Raji (cell line): ENCODE data around the gene TRIO.

Experiments
- POLR2A ChIP-seq: IDR thresholded peaks from 2 replicates; pipeline ENCODE4 v1.6.1; 2011; ENCODE audit warnings: low read depth, low read length, control low read depth; ENCODE audit not compliant: insufficient read depth

The TRIO gene

DNA sequence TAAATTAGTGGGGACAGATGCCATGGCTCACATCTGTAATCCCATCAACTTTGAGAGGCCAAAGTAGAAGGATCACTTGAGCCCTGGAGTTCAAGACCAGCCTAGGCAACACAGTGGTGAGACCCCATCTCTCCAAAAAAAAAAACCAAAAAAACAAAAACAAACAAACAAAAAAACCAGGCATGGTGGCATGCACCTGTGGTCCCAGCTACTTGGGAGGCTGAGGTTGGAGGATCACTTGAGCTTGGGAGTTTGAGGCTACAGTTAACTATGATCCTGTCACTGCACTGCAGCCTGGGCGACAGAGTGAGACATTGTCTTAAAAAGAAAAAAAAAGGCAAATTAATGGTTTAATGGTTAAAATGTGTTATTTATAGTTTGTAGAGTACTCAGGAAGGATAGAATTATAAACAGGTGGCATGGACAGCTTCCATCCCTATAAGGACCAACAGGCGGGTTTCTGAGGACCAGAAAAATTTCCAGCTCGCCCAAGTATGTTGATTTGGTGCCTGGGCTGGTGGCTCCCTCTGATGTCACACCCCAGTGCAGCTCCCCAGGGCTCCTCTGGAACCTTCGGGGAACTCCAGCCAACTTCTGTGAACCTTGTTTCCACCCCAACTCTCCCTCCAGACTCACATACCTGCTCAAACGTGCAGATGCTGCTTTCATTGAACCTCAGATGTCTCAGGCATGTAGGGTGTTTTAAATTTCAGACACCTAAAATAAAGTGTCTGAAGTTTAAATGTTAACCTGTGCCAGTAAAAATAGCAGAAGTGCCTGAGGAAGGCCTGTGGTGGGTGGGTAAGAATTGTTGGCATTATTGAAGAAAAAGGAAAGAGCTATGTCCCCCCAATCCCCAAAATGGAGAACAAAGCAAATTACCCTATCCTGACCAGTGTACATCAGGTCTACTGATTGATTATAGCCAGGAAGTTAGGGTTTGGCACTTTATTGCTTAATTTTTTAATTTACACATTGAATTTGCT is 69.0 kb downstream of the TRIO start:
- no peak for TF ChIP-seq POLR2A

DNA sequence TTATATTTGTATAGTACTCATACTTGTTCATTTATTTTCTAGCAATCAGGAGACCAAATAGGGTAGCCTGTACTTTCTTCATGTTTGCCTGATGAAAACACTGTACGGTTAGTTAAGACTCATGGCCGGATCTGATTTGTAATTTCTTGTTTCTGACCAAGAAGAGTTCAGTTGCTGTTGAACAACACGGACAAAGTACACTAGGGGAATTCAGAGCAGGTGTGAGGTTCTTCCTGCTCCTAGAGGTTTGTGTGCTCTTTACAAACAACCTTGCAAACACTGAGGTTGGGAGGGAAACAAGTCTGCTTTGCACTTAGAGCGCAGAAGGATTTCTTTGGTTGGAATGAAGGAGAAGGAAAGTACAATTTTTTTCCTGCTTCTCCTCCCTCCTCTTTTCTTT is 69.7 kb downstream of the TRIO start:
- no peak for TF ChIP-seq POLR2A

DNA sequence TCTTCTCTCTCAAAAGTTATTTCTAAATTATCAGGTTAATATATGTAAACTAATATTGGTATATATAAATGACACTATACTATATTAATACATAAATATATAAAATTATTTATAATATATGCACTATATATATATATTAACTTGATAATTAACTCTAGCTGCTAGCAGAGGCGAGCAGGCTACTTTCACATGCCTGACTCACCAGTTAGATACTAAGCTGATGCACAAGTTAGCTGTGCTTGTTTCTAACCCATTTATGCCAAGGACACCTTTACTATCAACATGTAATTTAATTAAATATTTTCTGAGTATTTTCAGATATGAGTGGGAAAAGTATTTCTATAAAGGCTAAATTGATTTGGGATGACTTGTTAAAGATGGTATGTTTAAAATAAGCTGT is 70.1 kb downstream of the TRIO start:
- TF ChIP-seq POLR2A, result no peak

DNA sequence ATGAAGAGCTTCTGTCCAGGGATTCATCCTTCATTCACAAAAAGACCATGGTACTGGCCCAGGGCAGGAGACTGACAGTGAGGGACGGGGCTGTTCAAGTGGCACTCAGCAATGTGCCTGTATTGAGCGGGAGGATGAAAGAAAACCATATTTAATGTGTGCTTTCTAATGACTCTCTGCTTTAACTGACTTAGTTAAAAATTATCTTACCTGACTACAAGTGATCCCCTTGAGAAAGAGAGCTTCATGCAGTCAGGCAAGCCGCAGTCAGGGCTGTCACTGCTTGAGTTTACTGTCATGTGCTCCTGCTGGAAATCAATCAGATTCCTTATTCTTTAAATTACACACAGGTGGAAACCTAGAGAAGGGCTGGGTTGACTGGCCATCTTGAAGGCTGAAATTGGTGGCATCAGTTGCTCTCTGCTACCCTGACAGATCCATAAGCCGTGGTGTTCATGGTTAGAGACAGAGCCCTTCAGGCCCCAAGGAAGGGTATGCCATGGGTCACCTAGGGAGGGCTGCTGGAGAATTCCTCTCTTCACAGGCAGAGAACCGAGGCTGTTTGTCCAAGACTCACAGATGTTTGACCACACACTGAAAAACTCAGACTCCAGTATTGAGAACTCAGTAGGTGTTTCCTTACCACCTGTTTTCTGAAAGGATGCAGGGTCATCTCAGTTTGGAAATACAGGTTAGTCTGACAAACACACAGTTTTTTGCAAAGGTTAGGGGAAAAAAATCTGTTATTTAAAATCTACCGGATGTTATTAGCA is 70.9 kb downstream of the TRIO start:
- TF ChIP-seq POLR2A, result no peak

DNA sequence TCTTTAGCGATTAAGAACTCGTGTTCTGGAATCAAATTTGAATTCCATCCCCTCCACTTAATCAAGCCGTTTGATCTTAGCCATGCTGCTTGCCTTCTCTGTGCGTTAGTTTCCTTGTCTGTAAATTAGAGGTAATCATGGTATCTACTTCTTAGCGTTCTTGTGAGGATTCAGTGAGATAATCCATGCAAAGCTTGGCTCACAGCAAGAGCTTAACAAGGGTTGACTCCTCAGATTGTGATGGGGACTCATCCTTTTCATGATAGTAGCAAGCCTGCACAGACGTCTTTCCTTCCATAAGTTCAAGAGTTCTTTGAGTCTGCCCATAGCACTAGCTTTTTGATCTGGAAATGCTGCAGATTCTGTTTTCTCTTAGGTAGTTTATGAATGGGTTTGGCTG is 72.8 kb downstream of the TRIO start:
- no peak for TF ChIP-seq POLR2A

DNA sequence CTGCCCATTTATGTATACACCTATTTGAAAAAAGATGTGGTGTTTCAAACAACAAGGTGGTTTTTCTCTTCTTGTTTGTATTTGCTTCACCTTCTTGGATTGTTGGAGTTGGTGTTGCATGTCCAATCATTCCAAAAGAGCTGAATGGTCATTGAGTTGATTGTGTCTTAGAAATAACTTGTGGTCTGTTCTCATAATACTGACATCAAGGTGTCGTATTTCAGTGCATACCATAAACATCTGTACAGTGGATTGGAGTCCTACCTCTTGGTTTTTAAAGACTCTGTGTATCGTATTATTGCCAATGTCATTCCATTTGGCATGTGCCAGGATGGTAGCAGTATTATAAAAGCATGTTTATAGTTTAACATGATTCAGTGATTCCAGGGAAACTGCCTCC is 73.2 kb downstream of the TRIO start:
- no peak for TF ChIP-seq POLR2A

DNA sequence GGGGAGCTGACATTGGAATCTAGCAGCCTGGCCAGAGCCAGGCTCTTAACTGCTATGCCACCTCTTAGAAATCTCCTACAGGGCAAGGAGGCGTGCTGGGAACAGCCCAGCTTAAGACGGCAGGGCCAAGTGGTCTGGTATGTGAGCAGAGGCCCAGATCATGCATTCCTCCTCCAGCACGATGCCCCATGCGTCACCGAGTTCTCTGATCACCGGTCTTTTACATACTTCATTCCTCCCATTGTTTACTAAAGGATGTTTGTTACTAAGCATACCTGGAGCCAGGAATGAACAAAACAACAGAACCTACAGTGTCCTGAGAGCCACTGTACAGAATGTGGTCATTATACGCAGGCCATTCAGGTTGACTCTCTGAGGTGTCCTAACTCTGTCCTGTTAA is 73.8 kb downstream of the TRIO start:
- no peak for TF ChIP-seq POLR2A

DNA sequence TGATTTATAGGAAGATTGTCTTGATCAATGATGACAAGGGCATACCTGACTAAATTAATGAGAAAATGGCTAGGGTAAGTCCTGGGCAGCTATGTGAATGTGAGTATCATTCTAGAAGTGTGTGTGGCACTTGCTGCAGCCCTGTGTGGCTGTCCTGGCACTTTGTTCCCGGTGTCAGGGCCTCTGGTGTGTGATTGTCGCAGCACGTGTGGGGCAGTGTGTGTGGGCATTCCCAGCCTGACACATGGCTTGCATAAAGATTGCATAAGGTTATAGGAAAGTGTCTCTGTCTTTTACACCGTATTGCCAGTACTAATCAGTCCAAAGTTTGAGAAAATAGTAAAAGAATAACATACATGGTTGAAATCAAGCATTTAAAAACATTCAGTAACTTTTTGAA is 74.4 kb downstream of the TRIO start:
- TF ChIP-seq POLR2A, result no peak

DNA sequence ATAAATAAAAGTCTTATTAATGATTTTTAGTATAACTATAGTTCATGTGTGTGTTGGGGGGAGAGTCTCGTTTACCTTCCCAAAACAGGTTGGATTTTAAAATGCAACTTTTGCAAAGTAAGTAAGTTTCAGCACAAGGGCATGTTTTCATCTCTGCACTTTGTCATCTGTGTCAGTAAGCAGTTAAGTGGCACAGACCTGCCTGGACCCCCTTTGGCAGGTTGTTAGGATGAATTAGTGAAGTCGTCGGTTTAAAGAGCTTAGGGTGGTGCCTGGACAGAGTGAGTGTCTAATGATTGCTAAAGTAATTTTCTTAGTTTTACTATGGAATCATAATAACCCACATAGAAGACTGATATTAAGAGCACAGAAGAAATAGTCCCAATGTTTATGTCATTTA is 74.9 kb downstream of the TRIO start:
- TF ChIP-seq POLR2A, result no peak

DNA sequence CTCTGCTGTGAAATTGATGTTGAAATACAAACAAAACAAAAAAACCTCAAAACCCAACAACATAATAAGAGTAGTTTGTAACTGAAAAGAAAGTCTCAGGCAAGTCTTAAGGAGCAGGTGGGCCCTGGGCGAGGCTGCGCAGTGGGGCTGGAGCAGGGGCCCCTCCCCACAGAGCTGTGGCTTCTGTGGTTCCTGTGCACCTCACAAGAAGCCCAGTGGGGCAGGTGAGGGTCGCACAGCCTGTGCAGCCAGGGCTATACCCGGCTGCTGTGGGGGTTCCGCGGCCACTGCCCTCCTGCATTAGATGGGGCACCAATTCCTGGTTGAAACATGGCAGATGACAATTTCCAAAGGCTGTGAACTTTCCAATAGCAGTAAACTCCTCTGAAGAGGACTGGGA is 75.3 kb downstream of the TRIO start:
- no peak for TF ChIP-seq POLR2A

DNA sequence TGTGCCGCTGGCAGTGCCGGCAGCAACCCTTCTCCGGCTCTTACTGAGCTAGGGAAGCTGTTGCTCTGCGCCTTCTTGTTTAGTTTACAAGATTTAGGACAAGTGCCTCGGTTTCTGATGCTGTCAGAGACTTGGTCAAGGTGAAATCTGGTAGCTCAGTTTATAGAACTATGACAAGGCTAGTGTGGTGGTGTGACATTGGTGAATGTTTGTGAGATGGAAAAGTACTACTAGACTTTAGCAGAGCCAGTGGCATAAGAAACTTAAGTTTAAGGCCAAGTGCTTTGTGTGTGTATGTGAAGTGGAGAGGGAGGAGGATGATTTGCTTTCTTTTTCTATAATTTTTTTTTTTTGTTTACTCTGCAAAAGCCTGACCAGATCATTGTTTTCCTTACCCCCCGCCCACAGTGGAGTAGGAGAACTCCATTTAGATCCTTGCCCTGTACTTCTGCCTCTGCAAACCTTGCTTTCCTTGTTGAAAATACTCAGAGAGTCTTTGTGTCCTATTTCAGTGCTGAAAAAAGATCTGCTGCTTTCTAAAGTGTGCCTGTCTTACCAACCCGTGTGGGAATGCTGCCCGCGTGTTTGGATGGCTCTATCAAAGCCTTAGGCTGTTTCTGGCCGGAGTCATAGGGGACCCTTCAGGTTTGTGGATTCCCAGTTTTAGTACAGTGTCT is 75.9 kb downstream of the TRIO start:
- TF ChIP-seq POLR2A, result no peak

DNA sequence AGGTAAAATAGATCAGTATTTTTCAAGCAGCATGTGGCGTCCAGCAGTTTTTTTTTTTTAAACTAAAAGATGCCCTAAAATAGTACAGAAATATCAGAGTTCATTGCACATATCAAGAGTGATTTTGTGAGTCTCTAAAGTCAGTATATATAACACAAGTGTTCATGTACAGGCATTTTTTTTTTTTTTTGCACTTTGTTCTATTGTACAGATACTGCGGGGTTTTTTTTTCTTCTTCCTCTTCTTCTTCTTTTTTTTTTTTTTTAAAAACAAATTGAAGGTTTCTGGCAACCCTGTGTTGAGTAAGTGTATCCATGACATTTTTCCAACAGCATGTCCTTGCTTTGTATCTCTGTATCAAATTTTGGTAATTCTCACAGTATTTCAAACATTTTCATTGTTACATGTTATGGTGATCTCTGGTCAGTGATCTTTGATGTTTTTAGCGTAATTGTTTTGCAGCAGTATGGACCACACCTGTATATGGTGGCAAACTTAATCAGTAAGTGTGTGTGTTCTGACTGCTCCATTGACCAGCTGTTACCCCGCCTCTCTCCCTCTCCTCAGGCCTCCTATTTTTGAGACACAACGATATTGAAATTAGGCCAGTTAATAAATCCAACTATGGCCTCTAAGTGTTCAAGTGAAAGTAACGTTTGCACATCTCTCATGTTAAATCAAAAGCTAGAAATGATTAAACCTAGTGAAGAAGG is 76.8 kb downstream of the TRIO start:
- no peak for TF ChIP-seq POLR2A

DNA sequence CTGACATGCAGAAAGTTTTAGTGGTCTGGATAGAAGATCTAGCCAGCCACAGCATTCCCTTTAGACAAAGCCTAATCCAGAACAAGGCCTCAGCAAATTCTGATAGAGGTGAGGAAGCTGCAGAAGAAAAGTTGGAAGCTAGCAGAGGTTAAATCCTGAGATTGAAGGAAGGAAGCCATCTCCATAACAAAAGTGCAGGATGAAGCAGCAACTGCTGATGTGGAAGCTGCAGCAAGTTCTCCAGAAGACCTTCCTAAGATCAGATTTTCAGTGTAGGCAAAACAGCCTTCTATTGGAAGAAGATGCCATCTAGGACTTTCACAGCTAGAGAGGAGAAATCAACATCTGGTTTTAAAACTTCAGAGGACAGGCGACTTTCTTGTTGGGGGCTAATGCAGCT is 77.5 kb downstream of the TRIO start:
- no peak for TF ChIP-seq POLR2A

DNA sequence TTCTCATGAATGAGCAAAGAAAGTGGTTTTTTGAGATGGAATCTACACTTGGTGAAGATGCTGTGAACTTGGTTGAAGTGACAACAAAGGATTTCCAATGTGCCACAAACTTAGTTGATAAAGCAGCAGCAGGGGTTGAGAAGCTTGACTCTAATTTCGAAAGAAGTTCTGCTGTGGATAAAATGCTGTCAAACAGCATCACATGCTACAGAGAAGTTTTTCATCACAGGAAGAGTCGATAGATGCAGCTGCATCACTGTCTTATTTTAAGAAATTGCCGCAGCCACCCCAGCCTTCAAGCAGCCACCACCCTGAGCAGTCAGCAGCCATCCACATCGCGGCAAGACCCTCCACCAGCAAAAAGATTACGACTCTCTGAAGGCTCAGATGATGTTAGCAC is 78.6 kb downstream of the TRIO start:
- no peak for TF ChIP-seq POLR2A

DNA sequence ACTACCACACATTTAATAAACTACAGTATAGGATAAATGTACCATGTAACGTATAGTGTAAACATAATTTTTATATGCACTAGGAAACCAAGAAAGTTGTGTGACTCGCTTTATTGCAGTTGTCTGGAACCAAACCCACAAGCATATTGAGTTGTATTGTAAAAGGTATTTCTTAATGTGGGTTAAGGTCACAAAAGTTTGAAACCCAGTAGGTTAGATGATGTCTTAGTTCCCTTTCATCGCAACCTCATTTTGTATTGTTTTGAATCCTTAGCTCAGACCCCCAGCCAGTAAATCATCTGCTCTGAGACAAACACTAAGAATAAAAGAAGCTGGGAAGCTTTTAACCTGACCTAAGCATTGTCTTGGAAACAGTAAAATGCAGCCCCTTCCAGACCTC is 79.1 kb downstream of the TRIO start:
- TF ChIP-seq POLR2A, result no peak

DNA sequence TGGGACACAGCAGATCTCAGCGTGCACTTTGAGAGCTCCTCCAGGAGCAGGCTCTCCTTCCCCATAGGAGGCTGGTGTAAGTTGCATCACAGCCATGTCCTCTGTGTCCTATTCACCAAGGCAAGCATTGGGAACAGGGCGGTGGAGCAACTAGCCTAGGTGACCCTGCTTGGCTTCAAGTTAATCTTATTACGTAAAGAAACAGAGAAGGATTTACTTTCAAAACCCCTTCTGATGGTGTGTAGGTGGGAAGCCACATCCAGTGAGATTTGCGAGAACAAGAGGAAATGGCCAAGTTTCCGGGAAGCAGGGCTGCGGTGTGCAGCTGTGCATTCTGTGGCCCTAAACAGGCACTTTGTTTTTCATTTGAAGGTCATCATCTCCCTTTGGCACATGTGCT is 80.2 kb downstream of the TRIO start:
- TF ChIP-seq POLR2A, result no peak
